GM06990 (cell line): ENCODE data around the gene CALCA.

Source experiments
- DNase-seq: peaks from one replicate; pipeline ENCODE4 v3.0.0-alpha.2; 2011; ENCODE audit not compliant: insufficient read length; ENCODE audit errors: extremely low read depth
- H3K27me3 ChIP-seq: replicated peaks from 2 replicates; pipeline ENCODE4 v1.6.0; 2011; ENCODE audit warnings: low read length; ENCODE audit not compliant: control insufficient read depth, insufficient read depth
- H3K36me3 ChIP-seq: 2 replicates; pipeline ENCODE4 v1.5.1; 2011; ENCODE audit warnings: low read length; ENCODE audit not compliant: control insufficient read depth, insufficient read depth
- H3K4me3 ChIP-seq: replicated peaks from 2 replicates; pipeline ENCODE4 v1.5.1; 2011; ENCODE audit warnings: low read depth, mild to moderate bottlenecking, control low read depth, low read length
- TF ChIP-seq, protein P1 (sequence below): IDR thresholded peaks from 2 replicates; pipeline ENCODE4 v1.5.1; 2011; ENCODE audit warnings: low read length, control low read depth, mild to moderate bottlenecking, inconsistent platforms; ENCODE audit not compliant: insufficient read depth, poor library complexity, severe bottlenecking

CALCA gene

GRCh38 chr11:14981507-14981906 is 9.4 kb upstream of the CALCA start:
- DNase-seq = no peak
- TF ChIP-seq, protein P1, sequence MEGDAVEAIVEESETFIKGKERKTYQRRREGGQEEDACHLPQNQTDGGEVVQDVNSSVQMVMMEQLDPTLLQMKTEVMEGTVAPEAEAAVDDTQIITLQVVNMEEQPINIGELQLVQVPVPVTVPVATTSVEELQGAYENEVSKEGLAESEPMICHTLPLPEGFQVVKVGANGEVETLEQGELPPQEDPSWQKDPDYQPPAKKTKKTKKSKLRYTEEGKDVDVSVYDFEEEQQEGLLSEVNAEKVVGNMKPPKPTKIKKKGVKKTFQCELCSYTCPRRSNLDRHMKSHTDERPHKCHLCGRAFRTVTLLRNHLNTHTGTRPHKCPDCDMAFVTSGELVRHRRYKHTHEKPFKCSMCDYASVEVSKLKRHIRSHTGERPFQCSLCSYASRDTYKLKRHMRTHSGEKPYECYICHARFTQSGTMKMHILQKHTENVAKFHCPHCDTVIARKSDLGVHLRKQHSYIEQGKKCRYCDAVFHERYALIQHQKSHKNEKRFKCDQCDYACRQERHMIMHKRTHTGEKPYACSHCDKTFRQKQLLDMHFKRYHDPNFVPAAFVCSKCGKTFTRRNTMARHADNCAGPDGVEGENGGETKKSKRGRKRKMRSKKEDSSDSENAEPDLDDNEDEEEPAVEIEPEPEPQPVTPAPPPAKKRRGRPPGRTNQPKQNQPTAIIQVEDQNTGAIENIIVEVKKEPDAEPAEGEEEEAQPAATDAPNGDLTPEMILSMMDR = no peak
- H3K4me3 ChIP-seq = no peak overlapping the region
- no peaks in the 10 kb centered on the region for H3K27me3 ChIP-seq
- no peaks in the 10 kb centered on the region for H3K36me3 ChIP-seq

GRCh38 chr11:14980854-14981253 is 8.7 kb upstream of the CALCA start:
- Histone ChIP-seq H3K4me3 (no peak overlapping the region), H3K27me3 (no peaks in the 10 kb centered on the region), H3K36me3 (no peaks in the 10 kb centered on the region)
- TF ChIP-seq, protein P1 = no peak
- DNase-seq = no peak

DNA sequence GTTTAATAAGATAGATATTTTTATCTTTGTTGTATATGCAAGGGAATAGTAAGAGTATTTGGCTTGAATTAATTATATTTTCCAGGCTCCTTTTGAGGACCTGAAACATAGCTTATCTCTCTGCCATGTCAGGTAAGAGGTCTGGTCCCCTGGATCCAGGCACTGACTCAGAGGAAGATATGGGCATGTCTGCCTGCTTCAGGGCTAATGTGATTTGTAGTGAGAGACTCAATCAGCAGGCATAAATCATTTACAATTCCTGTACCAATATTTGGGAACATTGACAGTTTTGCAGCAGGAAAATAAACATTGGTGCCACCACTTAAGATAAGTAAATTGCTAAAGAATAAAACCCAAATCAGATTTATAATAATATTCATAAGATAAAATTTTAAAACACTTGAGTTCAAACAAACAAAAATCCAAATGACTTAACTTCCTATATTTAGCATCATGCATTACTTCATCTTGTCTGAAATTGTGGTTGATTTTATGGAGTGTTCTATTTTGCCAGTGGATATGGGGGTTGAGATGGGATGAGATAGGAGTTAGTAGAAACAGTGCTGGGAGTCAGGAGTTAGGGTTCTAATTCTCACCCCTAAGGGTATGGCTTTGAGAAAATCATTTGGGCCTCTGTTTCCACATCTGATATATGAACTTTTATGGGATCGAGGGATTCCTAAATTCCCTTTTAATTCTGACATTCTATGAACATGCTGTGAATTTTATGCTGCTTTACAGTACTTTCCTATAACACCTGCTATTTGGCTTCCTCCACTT is 5.1 kb upstream of the CALCA start:
- DNase-seq = no peak
- TF ChIP-seq, protein P1 = no peak
- Histone ChIP-seq H3K27me3 (peaks cover 1% of the 10 kb centered on the region), H3K36me3 (no peaks in the 10 kb centered on the region), H3K4me3 (no peak overlapping the region)

DNA sequence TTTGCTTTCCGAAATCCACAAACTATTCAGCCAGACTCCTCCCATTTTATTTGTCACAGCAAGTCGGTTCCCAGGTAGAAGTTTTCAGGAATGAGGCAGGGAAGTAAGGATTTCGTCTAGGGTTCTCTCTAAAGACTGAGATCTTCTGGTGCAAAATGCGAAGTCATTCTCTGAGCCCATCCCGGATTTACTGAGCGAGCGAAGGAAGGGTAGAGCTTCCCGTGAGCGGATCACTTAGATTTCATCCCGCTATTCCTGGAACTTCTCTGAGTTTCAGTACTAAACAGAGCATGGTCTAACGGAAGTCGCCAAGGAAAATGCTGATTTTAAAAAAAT is 3.1 kb upstream of the CALCA start:
- H3K36me3 ChIP-seq = no peaks in the 10 kb centered on the region
- H3K27me3 ChIP-seq = peaks cover 3% of the 10 kb centered on the region
- no peak overlapping the region for H3K4me3 ChIP-seq
- DNase-seq = no peak
- TF ChIP-seq, protein P1 = no peak

- Histone ChIP-seq H3K36me3 (no peaks in the 10 kb centered on the region), H3K27me3 (peaks cover 3% of the 10 kb centered on the region), H3K4me3 (no peak overlapping the region)
- peak; percentile 30 for DNase-seq
- TF ChIP-seq, protein P1 = peak; percentile 80
Observed at GRCh38 chr11:14974515-14975251, 2.5 kb upstream of the CALCA start.
